ENCODE results near the gene LRMDA. TPM values are rescaled to one million over a fixed set of nuclear protein-coding genes. Genes with fewer than 3 reads are reported as not detected.

The LRMDA gene
- total RNA-seq, 1 donor from 2014 or later: 2.1 TPM

DNA sequence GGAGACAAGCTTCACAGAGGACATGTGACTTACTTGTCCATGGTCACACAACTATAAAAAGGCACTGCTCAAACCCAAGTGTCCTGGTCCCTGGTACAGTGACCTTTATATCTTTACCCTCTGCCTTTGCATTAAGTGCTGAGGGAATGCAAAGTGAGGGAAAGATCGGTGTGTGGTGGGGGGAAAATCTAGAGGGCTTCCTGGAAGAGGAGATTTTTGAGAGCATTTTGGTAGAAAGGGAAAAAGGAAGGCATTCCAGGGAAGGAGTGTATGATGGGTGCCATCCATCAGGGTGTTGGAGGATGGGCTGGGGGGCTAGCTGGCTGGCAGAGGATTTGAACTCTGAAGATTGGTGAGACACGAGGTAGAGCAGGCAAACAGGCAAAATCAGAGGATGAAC, 39.2 kb upstream of the LRMDA start:
- Mint-ChIP-seq H3K27ac (ENCODE audit: unreplicated experiment) (no peak overlapping the region), H3K9me3 (ENCODE audit: unreplicated experiment) (peaks cover 5% of the 10 kb centered on the region), H3K4me3 (ENCODE audit: unreplicated experiment) (no peak overlapping the region), H3K4me1 (ENCODE audit: low read depth, unreplicated experiment) (peaks cover 3% of the 10 kb centered on the region), H3K27me3 (ENCODE audit: unreplicated experiment) (peaks cover 14% of the 10 kb centered on the region), H3K36me3 (ENCODE audit: unreplicated experiment) (no peaks in the 10 kb centered on the region)
- DNase-seq: no peak
- TF ChIP-seq CTCF (IDR thresholded peaks at IDR 0.05; ENCODE audit: partially characterized antibody, unreplicated experiment): no peak

- no peak for DNase-seq
- H3K27ac Mint-ChIP-seq (ENCODE audit: unreplicated experiment): no peak overlapping the region
- H3K9me3 Mint-ChIP-seq (ENCODE audit: unreplicated experiment): peaks cover 8% of the 10 kb centered on the region
- no peak for TF ChIP-seq CTCF (IDR thresholded peaks at IDR 0.05; ENCODE audit: partially characterized antibody, unreplicated experiment)
- H3K36me3 Mint-ChIP-seq (ENCODE audit: unreplicated experiment): no peaks in the 10 kb centered on the region
- H3K4me3 Mint-ChIP-seq (ENCODE audit: unreplicated experiment): no peak overlapping the region
- H3K27me3 Mint-ChIP-seq (ENCODE audit: unreplicated experiment): peaks cover 18% of the 10 kb centered on the region
- H3K4me1 Mint-ChIP-seq (ENCODE audit: low read depth, unreplicated experiment): peaks cover 3% of the 10 kb centered on the region
Measured at GRCh38 chr10:75392744-75393143, 38.7 kb upstream of the LRMDA start.

DNA sequence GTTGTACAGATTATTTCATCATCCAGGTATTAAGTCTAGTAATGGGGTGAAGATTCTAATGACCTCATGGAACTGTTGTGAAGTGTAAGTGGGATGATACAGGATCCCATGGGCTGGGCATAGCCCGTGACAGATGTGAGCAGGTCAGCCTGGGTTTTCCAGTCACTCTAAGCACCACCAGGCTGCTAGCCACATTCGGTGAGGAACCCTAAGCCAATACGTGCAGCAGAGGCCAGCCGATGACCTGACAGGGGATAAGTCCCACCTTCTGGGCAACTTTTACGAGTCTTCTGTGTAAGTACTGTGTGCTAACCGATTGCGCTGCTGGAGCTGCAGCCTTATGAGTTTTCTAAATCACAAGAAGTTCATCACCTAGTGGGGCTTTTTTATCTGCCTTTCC, 37.2 kb upstream of the LRMDA start:
- no peak overlapping the region for H3K27ac Mint-ChIP-seq (ENCODE audit: unreplicated experiment)
- H3K27me3 Mint-ChIP-seq (ENCODE audit: unreplicated experiment): peaks cover 25% of the 10 kb centered on the region

GRCh38 chr10:75395066-75395931, 36.1 kb upstream of the LRMDA start:
- peak; percentile 84 for DNase-seq
- TF ChIP-seq CTCF (IDR thresholded peaks at IDR 0.05; ENCODE audit: partially characterized antibody, unreplicated experiment): peak; percentile 99
- H3K36me3 Mint-ChIP-seq (ENCODE audit: unreplicated experiment): no peaks in the 10 kb centered on the region
- peak overlapping the region; percentile 56 for H3K4me3 Mint-ChIP-seq (ENCODE audit: unreplicated experiment)
- H3K4me1 Mint-ChIP-seq (ENCODE audit: low read depth, unreplicated experiment): peaks cover 5% of the 10 kb centered on the region
- H3K27me3 Mint-ChIP-seq (ENCODE audit: unreplicated experiment): peaks cover 25% of the 10 kb centered on the region
- H3K27ac Mint-ChIP-seq (ENCODE audit: unreplicated experiment): no peak overlapping the region
- peaks cover 13% of the 10 kb centered on the region for H3K9me3 Mint-ChIP-seq (ENCODE audit: unreplicated experiment)

More for the DNA sequence above, 37.2 kb upstream of the LRMDA start:
- TF ChIP-seq CTCF (IDR thresholded peaks at IDR 0.05; ENCODE audit: partially characterized antibody, unreplicated experiment): no peak
- Mint-ChIP-seq H3K4me1 (ENCODE audit: low read depth, unreplicated experiment) (peaks cover 3% of the 10 kb centered on the region), H3K9me3 (ENCODE audit: unreplicated experiment) (peaks cover 13% of the 10 kb centered on the region), H3K4me3 (ENCODE audit: unreplicated experiment) (no peak overlapping the region), H3K36me3 (ENCODE audit: unreplicated experiment) (no peaks in the 10 kb centered on the region)
- DNase-seq: no peak

DNA sequence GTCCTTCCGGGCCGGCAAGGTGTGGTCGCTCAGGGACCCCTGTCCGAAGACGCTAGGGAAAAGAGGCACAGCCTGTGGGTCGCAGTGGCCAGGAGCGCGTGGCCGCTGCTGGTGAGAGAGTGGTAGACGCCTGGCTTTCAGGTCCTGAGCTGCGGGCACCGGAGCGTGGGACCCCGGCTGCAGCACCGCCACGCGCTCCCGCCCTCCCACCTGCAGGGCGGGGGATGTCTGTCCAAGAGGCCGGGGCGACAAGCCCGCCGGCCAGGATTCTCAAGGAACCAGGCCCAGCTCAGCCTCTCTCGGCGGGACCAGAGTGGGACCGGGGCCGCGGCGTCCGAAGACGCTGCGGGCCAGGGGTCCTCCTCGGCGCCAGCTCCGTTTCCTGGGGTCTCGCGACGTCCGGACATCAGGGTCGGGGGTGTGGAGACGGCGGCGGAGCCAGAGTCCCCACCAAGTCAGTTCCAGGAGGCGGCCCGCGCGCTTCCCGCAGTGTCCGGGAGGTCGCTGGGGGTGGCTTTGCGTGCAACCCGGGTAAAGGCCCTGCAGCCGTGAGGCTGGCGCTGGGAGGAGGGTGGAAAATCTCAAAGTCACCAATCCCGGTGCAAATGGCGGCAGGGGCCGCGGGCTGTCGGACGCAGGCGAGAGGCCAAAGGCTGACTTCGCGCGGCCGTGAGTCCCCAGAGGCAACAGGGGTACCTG, 35.3 kb upstream of the LRMDA start:
- H3K36me3 Mint-ChIP-seq (ENCODE audit: unreplicated experiment): no peaks in the 10 kb centered on the region
- H3K4me3 Mint-ChIP-seq (ENCODE audit: unreplicated experiment): peak overlapping the region; percentile 46
- peak; percentile 33 for DNase-seq
- H3K4me1 Mint-ChIP-seq (ENCODE audit: low read depth, unreplicated experiment): peaks cover 6% of the 10 kb centered on the region
- no peak overlapping the region for H3K27ac Mint-ChIP-seq (ENCODE audit: unreplicated experiment)
- H3K27me3 Mint-ChIP-seq (ENCODE audit: unreplicated experiment): peaks cover 25% of the 10 kb centered on the region
- H3K9me3 Mint-ChIP-seq (ENCODE audit: unreplicated experiment): peaks cover 13% of the 10 kb centered on the region
- TF ChIP-seq CTCF (IDR thresholded peaks at IDR 0.05; ENCODE audit: partially characterized antibody, unreplicated experiment): no peak
